SK-N-SH (cell line): ENCODE data around the gene ZNF605. TPM values are rescaled to one million over a fixed set of nuclear protein-coding genes. Genes with fewer than 3 reads are reported as not detected.

Source experiments
- CTCF ChIA-PET: fragments of 300-600, 350-600 bp; formaldehyde crosslinking; extraction: SDS; loops from one replicate; lab custom pipeline; 2021; lab: Yijun Ruan, JAX
- POLR2A ChIA-PET: fragments of 350-600 bp; sonication (Branson Sonifier 250); formaldehyde crosslinking; extraction: SDS; loops from one replicate; lab custom pipeline; 2020; ENCODE audit warnings: antibody characterized with exemption, inconsistent platforms; lab: Yijun Ruan, JAX
- DNase-seq: peaks from one replicate; pipeline ENCODE4 v3.0.0; 2012
- H2AFZ ChIP-seq: fragments of 200-600 bp; sonication (generic); 2 replicates; pipeline ENCODE4 v1.8.1; 2016; ENCODE audit warnings: antibody characterized with exemption, mild to moderate bottlenecking, low read depth
- H3F3A ChIP-seq: fragments of 200-600 bp; sonication (generic); replicated peaks from 2 replicates; pipeline ENCODE3; 2016; ENCODE audit warnings: antibody characterized with exemption, mild to moderate bottlenecking; ENCODE audit not compliant: insufficient read depth
- H3K27ac ChIP-seq, 2 experiments: fragments of 200-500 bp in 1 of 2; fragments of 200-600 bp in 1 of 2; sonication (Bioruptor generic) in 1 of 2; sonication (generic), shearing (Covaris generic) in 1 of 2; 2 replicates each; pipeline versions ENCODE4 v1.5.1 to v1.6.1; 2014 to 2016; ENCODE audit warnings: low read depth in 2 of 2, inconsistent platforms in 1 of 2, low read length in 1 of 2, mild to moderate bottlenecking in 1 of 2, mixed read lengths in 1 of 2
- H3K27me3 ChIP-seq: fragments of 200-600 bp; sonication (generic), shearing (Covaris generic); 2 replicates; pipeline ENCODE4 v1.6.1; 2016; ENCODE audit warnings: mixed run types; ENCODE audit not compliant: insufficient read depth
- H3K36me3 ChIP-seq, 2 experiments: fragments of 200-500 bp in 1 of 2; fragments of 200-600 bp in 1 of 2; sonication (Bioruptor generic) in 1 of 2; sonication (generic) in 1 of 2; replicated peaks in 1 of 2; 2 replicates each; pipeline versions ENCODE3 to v1.5.1; 2014 to 2016; ENCODE audit warnings: low read length in 1 of 2, mild to moderate bottlenecking in 1 of 2; ENCODE audit not compliant: insufficient read depth in 2 of 2, control insufficient read depth in 1 of 2
- H3K4me1 ChIP-seq, 2 experiments: fragments of 200-500 bp in 1 of 2; fragments of 200-600 bp in 1 of 2; sonication (Bioruptor generic) in 1 of 2; sonication (generic), shearing (Covaris generic) in 1 of 2; 2 replicates each; pipeline versions ENCODE4 v1.5.1 to v1.6.1; 2014 to 2016; ENCODE audit warnings: low read depth in 1 of 2, low read length in 1 of 2, mixed run types in 1 of 2; ENCODE audit not compliant: insufficient read depth in 2 of 2, control insufficient read depth in 1 of 2
- H3K4me2 ChIP-seq: fragments of 200-600 bp; sonication (generic), shearing (Covaris generic); 2 replicates; pipeline ENCODE4 v1.6.1; 2017; ENCODE audit warnings: mixed run types
- H3K4me3 ChIP-seq, 2 experiments: fragments of 200-500 bp in 1 of 2; fragments of 200-600 bp in 1 of 2; sonication (Bioruptor generic) in 1 of 2; sonication (generic), shearing (Covaris generic) in 1 of 2; 2 replicates each; pipeline versions ENCODE4 v1.5.1 to v1.8.1; 2014 to 2016; ENCODE audit warnings: low read depth in 2 of 2, inconsistent platforms in 1 of 2, low read length in 1 of 2, mild to moderate bottlenecking in 1 of 2, mixed read lengths in 1 of 2, moderate library complexity in 1 of 2
- H3K79me2 ChIP-seq: fragments of 200-600 bp; sonication (generic); 2 replicates; pipeline ENCODE4 v1.8.1; 2017; ENCODE audit warnings: mild to moderate bottlenecking; ENCODE audit not compliant: insufficient read depth
- H3K9ac ChIP-seq: fragments of 200-600 bp; sonication (generic); 2 replicates; pipeline ENCODE4 v1.6.1; 2017; ENCODE audit warnings: mixed run types
- H3K9me2 ChIP-seq: fragments of 200-600 bp; sonication (generic); 2 replicates; pipeline ENCODE4 v1.6.1; 2017; ENCODE audit warnings: mixed run types
- H3K9me3 ChIP-seq: fragments of 200-600 bp; sonication (generic); 2 replicates; pipeline ENCODE4 v1.6.1; 2017; ENCODE audit warnings: mixed run types, mild to moderate bottlenecking, moderate library complexity
- H4K20me1 ChIP-seq: fragments of 200-600 bp; sonication (generic); 2 replicates; pipeline ENCODE4 v1.6.1; 2017; ENCODE audit warnings: mild to moderate bottlenecking, mixed run types; ENCODE audit not compliant: insufficient read depth
- EZH2phosphoT487 ChIP-seq: fragments of 200-600 bp; sonication (generic); IDR thresholded peaks from 2 replicates; pipeline ENCODE4 v1.6.1; 2017; ENCODE audit warnings: low read depth, mixed run types, mild to moderate bottlenecking, antibody characterized with exemption, moderate library complexity, borderline replicate concordance
- FOXJ3 ChIP-seq: sonication (generic); formaldehyde crosslinking; IDR thresholded peaks from 2 replicates; pipeline ENCODE4 v1.5.1; 2020; ENCODE audit warnings: mild to moderate bottlenecking, missing genetic modification reagents
- RAD21 ChIP-seq: IDR thresholded peaks from 2 replicates; pipeline ENCODE4 v1.6.1; 2012; ENCODE audit warnings: mild to moderate bottlenecking, low read length
- RCOR1 ChIP-seq: fragments of 150-350 bp; IDR thresholded peaks from 2 replicates; pipeline ENCODE4 v1.6.1; 2017; ENCODE audit warnings: antibody characterized with exemption, low read length
- REST ChIP-seq: IDR thresholded peaks from 2 replicates; pipeline ENCODE4 v1.6.1; 2012; ENCODE audit warnings: mild to moderate bottlenecking, low read depth, low read length, moderate library complexity
- SIN3A ChIP-seq: IDR thresholded peaks from 2 replicates; pipeline ENCODE4 v1.6.1; 2012; ENCODE audit warnings: low read depth, mild to moderate bottlenecking, low read length, moderate library complexity, borderline replicate concordance
- WGBS: methylation state at CpG from one replicate; pipeline ENCODE4 v1.1.6; 2017; ENCODE audit warnings: low lambda C conversion rate; 5-methylcytosine and 5-hydroxymethylcytosine counted together
- polyA plus RNA-seq, 3 experiments: library from polyadenylated mRNA; depleted of rRNA; stranded (reverse); fragments of >200 nt; gene quantifications; 2 replicates each; pipeline ENCODE4 v1.2.3, GENCODE V29; 2012
- TF ChIP-seq, protein P1 (sequence below): fragments of 200-600 bp; sonication (generic); IDR thresholded peaks from 2 replicates; pipeline ENCODE4 v1.6.1; 2017; ENCODE audit warnings: antibody characterized with exemption, mild to moderate bottlenecking, moderate library complexity
- TF ChIP-seq, protein P2 (sequence below): IDR thresholded peaks from 2 replicates; pipeline ENCODE4 v1.4.0; 2012; ENCODE audit warnings: low read depth, borderline replicate concordance

Gene ZNF605
- polyA plus RNA-seq, 1 of the 3 experiments (the other 2 are of a cell fraction): 4.0 TPM

DNA sequence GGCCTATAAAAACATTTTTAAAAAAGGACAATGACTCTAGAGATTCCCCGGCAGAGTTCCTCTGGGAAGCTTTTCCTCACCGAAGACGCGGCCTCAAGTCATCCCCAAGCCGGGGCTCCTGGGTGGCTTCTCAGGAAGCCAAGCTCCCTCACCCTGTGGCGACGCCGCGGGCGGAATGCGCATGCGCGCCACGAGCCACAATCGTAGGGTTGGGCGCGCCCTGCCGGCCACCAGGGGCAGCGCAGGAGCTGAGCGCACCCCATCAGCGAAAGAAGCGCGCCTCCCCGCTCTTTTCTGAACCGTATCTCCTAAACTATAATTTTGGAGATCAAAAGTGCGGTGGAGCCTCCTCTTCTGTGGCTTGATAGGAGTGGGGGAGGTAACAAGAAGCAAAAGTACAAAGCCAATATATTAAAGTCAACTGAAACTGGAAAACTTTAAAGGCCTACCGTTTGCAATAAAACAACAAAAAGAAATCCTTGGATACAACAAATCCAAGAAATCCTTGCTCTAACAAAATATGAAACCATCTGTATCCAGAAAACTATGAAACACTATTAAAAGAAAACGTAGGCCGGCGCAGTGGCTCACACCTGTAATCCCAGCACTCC is 51.3 kb downstream of the ZNF605 start:
- ChIA-PET CTCF (interaction anchor here (0.6 to 1.2 kb wide), 2 partner anchors 134 to 276 kb away, joined by 3 read pairs; no protein-coding TSS in a partner anchor), POLR2A (no interaction called here)
- Histone ChIP-seq H3K4me2 (no peak overlapping the region), H2AFZ (no peak overlapping the region), H3K27ac (no peak overlapping the region), H3K4me1 (peaks cover 0 to 3% of the 10 kb centered on the region in 2 experiments; a peak in 1 of 4 replicates), H3K79me2 (no peaks in the 10 kb centered on the region), H3K27me3 (no peaks in the 10 kb centered on the region), H3K9ac (no peak overlapping the region), H3K9me3 (no peaks in the 10 kb centered on the region), H3K4me3 (no peak overlapping the region), H3K36me3 (no peaks in the 10 kb centered on the region), H3K9me2 (no peaks in the 10 kb centered on the region), H4K20me1 (no peaks in the 10 kb centered on the region), H3F3A (no peaks in the 10 kb centered on the region)
- DNase-seq: peak; percentile 75
- WGBS: 52% methylated on average over 19 of the region's 30 CpGs
- TF ChIP-seq, protein P1, sequence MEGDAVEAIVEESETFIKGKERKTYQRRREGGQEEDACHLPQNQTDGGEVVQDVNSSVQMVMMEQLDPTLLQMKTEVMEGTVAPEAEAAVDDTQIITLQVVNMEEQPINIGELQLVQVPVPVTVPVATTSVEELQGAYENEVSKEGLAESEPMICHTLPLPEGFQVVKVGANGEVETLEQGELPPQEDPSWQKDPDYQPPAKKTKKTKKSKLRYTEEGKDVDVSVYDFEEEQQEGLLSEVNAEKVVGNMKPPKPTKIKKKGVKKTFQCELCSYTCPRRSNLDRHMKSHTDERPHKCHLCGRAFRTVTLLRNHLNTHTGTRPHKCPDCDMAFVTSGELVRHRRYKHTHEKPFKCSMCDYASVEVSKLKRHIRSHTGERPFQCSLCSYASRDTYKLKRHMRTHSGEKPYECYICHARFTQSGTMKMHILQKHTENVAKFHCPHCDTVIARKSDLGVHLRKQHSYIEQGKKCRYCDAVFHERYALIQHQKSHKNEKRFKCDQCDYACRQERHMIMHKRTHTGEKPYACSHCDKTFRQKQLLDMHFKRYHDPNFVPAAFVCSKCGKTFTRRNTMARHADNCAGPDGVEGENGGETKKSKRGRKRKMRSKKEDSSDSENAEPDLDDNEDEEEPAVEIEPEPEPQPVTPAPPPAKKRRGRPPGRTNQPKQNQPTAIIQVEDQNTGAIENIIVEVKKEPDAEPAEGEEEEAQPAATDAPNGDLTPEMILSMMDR: peak; percentile 39
- TF ChIP-seq FOXJ3 (CRISPR knock-in tag) (no peak), RAD21 (0 out of 2 replicates have a peak, but pooled peaks have one; percentile 12)

DNA sequence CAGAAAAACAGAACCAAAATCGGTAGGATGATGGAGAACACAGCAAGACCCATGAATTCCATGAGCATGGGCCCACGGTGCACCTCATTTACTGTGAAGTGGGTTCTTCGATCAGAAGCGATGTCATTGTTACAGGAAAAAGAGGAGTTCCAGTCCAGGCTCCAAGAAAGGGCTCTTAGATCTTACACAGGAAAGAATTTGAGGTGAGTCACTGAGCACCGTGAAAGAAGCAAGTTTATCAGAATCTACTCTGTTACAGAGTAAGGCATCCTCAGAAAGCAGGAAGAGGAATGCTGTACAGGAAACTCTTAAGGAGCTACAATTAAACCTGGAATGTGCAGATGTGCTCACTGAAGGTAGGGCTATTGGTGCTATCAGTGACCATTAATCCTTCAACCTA is 57.1 kb downstream of the ZNF605 start:
- no peak for DNase-seq
- CTCF ChIA-PET: no interaction called here
- no peak overlapping the region for H3K27ac ChIP-seq

More for the DNA sequence above, 57.1 kb downstream of the ZNF605 start:
- H3K4me3 ChIP-seq: no peak overlapping the region
- no peaks in the 10 kb centered on the region for H4K20me1 ChIP-seq
- H3K9me2 ChIP-seq: no peaks in the 10 kb centered on the region
- TF ChIP-seq RCOR1 (no peak), SIN3A (no peak), REST (no peak), EZH2phosphoT487 (no peak)
- TF ChIP-seq, protein P1: no peak
- TF ChIP-seq, protein P2, sequence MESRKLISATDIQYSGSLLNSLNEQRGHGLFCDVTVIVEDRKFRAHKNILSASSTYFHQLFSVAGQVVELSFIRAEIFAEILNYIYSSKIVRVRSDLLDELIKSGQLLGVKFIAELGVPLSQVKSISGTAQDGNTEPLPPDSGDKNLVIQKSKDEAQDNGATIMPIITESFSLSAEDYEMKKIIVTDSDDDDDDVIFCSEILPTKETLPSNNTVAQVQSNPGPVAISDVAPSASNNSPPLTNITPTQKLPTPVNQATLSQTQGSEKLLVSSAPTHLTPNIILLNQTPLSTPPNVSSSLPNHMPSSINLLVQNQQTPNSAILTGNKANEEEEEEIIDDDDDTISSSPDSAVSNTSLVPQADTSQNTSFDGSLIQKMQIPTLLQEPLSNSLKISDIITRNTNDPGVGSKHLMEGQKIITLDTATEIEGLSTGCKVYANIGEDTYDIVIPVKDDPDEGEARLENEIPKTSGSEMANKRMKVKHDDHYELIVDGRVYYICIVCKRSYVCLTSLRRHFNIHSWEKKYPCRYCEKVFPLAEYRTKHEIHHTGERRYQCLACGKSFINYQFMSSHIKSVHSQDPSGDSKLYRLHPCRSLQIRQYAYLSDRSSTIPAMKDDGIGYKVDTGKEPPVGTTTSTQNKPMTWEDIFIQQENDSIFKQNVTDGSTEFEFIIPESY: no peak
- TF ChIP-seq, all 33 proteins: peak for 0
- Histone ChIP-seq H3K36me3 (no peaks in the 10 kb centered on the region), H2AFZ (no peak overlapping the region), H3K79me2 (no peaks in the 10 kb centered on the region), H3K9ac (no peak overlapping the region), H3F3A (no peaks in the 10 kb centered on the region), H3K4me2 (no peak overlapping the region), H3K9me3 (no peaks in the 10 kb centered on the region), H3K4me1 (no peaks in the 10 kb centered on the region), H3K27me3 (no peaks in the 10 kb centered on the region)
- 29% methylated on average over 5 of the region's 5 CpGs for WGBS
- POLR2A ChIA-PET: no interaction called here
